Astrocyte of the cerebellum (primary cell): Measurements from ENCODE around the gene RAE1.
"Not testable (repeated sequence)": the region's sequence is repeated elsewhere in the genome, so short reads cannot be mapped to it uniquely, and the experiment has no call there.

ENCODE experiments used
- DNase-seq: peaks from one replicate; pipeline ENCODE4 v3.0.0-alpha.2; 2011; ENCODE audit warnings: low read depth
- H3K4me3 ChIP-seq: 2 replicates; pipeline ENCODE4 v1.5.1; 2011; ENCODE audit warnings: mild to moderate bottlenecking, low read depth, low read length, moderate library complexity
- in situ Hi-C: cut with HindIII; loops from 2 replicates; pipeline ENCODE4 v1.10.0; 2017; ENCODE audit warnings: low sequenced_read_pairs
- TF ChIP-seq, protein P1 (sequence below): IDR thresholded peaks from 2 replicates; pipeline ENCODE4 v1.5.1; 2012; ENCODE audit warnings: low read length, low read depth, moderate library complexity, mild to moderate bottlenecking; ENCODE audit errors: missing control alignments

RAE1 gene

DNA sequence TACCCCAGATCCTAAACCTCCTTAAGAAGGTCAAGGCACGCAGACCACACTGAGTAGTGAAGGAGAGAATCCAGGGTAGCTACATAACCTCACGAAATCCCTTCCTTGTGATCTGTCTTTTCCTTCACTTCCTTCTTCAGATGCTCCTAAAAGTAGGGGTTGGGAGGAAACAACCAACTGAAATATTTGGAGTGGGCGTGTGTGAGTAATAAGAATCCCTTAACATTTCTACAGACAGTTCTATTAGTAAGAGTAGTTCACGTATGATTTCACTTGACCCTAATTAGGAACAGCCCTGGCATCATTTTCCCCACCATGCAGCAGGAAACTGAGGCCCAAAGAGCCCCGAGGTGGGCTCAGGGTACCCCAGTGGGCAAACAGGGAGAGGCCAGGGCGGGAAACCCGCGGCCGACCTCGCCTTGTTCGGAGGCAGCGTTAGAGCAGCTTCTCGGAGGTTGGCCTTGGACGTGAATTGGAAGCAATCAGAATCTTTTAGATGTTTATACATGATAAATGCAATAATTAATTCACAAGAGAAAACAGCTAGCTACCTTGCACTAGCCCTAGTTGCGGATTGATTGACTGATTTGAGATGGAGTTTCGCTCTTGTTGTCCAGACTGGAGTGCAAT lies 859 bp upstream of the RAE1 start:
- H3K4me3 ChIP-seq = no peak overlapping the region

DNA sequence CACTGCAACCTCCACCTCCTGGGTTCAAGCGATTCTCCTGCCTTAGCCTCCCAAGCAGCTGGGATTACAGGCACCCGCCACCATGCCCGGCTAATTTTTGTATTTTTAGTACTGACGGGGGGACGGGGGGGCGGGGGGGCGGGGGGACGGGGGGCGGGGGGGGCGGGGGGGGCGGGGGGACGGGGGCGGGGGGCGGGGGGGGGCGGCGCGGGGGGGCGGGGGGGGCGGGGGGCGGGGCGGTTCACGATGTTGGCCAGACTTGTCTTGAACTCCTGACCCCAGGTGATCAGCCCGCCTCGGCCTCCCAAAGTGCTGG lies 371 bp upstream of the RAE1 start:
- H3K4me3 ChIP-seq = peak overlapping the region; percentile 100
- in situ Hi-C loops, DNase-seq: not testable (repeated sequence)

More for the DNA sequence above, 859 bp upstream of the RAE1 start:
- DNase-seq = no peak
- TF ChIP-seq, protein P1, sequence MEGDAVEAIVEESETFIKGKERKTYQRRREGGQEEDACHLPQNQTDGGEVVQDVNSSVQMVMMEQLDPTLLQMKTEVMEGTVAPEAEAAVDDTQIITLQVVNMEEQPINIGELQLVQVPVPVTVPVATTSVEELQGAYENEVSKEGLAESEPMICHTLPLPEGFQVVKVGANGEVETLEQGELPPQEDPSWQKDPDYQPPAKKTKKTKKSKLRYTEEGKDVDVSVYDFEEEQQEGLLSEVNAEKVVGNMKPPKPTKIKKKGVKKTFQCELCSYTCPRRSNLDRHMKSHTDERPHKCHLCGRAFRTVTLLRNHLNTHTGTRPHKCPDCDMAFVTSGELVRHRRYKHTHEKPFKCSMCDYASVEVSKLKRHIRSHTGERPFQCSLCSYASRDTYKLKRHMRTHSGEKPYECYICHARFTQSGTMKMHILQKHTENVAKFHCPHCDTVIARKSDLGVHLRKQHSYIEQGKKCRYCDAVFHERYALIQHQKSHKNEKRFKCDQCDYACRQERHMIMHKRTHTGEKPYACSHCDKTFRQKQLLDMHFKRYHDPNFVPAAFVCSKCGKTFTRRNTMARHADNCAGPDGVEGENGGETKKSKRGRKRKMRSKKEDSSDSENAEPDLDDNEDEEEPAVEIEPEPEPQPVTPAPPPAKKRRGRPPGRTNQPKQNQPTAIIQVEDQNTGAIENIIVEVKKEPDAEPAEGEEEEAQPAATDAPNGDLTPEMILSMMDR = no peak
- in situ Hi-C loops = no loop called here

DNA sequence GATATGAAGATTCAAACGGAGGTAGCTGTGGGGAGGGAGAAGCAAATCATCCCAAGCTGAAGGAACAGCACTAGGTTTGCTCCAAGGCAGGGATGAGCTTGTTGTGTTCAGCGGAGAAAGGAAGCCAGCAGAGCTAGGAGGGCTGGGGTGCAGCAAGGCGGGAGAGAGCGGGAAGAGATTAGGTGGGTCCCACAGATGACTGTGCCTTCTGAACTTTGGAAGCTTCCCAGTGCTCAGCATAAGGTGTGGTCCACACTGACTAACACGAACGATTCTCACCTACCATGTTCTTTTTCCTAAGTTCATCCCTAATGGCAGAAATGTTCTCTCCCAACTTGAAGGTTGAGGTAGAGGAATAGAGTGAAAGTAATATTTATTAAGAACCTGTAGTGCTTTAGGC lies 1.2 kb downstream of the RAE1 start:
- TF ChIP-seq, protein P1 = no peak
- DNase-seq = no peak
- in situ Hi-C loops = no loop called here
- H3K4me3 ChIP-seq = peak overlapping the region; percentile 100

GRCh38 chr20:57353351-57353750 lies 2.3 kb downstream of the RAE1 start:
- no peak overlapping the region for H3K4me3 ChIP-seq
- TF ChIP-seq, protein P1 = no peak
- no peak for DNase-seq
- in situ Hi-C loops = no loop called here

GRCh38 chr20:57361517-57361916 lies 10.5 kb downstream of the RAE1 start:
- peak; percentile 60 for DNase-seq
- H3K4me3 ChIP-seq = no peak overlapping the region
- TF ChIP-seq, protein P1 = no peak
- in situ Hi-C loops = no loop called here

DNA sequence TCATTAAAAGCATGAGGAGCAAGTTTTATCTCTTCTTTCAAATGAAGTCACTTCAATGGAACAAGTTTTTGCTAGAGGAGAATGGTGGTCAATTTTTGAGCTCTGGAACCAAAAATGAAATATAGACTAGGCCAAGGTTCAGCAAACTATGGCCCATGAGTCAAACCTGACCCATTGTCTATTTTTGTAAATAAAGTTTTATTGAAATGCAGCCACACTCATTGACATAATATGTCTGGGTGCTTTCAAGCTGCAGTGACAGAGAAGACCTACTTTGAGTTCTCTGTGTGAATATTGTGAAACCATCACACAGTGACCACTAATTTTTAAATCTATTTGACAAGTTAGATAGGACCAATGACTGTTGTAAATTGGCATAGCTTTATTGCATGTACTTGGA lies 13.4 kb downstream of the RAE1 start:
- no peak for DNase-seq
- TF ChIP-seq, protein P1 = no peak
- in situ Hi-C loops = no loop called here
- no peak overlapping the region for H3K4me3 ChIP-seq

GRCh38 chr20:57369596-57369995 lies 18.5 kb downstream of the RAE1 start:
- H3K4me3 ChIP-seq = no peak overlapping the region
- TF ChIP-seq, protein P1 = no peak
- DNase-seq = no peak
- in situ Hi-C loops = no loop called here
